HepG2 (cell line): ENCODE results near the gene NAP1L4. TPM values are rescaled to one million over a fixed set of nuclear protein-coding genes. Genes with fewer than 3 reads are reported as not detected.

Experiments
- polyA plus RNA-seq, 8 experiments: library from polyadenylated mRNA; depleted of rRNA in 3 of 8; stranded (reverse) in 7 of 8; unstranded in 1 of 8; fragments of >200 nt; fragmentation: Illumina TruSeq in 4 of 8; extraction: Trizol in 4 of 8; gene quantifications; 2 replicates each; pipeline versions ENCODE4 v1.2.1 to v1.2.3, GENCODE V29; 2011 to 2016; ENCODE audit warnings: low read depth in 4 of 8, missing spikeins in 1 of 8, mixed read lengths in 1 of 8; ENCODE audit not compliant: insufficient read depth in 1 of 8
- small RNA-seq, 3 experiments: library from RNA; depleted of rRNA; stranded (forward); fragments of <200 nt; gene quantifications; one replicate each; pipeline ENCODE3, GENCODE V24; 2012; ENCODE audit warnings: low read depth in 2 of 3, low replicate concordance in 1 of 3; ENCODE audit not compliant: insufficient read length in 3 of 3, insufficient read depth in 2 of 3
- total RNA-seq, 5 experiments: library from RNA; depleted of rRNA; stranded (reverse); fragments of >200 nt; fragmentation: Illumina TruSeq; extraction: Trizol; gene quantifications; 2 replicates each; pipeline ENCODE4 v1.2.3, GENCODE V29; 2016; ENCODE audit warnings: low read depth in 1 of 5

NAP1L4 gene
- total and polyA plus RNA-seq, 2 of the 13 experiments (the other 11 are each of a cell fraction or from before 2014, with no cell fraction given): 64.0 to 186 TPM

Small RNA genes lying within 50 kb of the gene (small RNA-seq; reads per million reads assigned to genes)
- 3.9 to 31.9 (median 11.1) reads per million in 3 experiments for gene SNORA54

Other genes starting within 250 kb of the NAP1L4 start
- not detected in 2 replicates for gene CDKN1C, start 106.6 kb downstream of the NAP1L4 start, total RNA-seq (2016; rRNA removed; fragmentation: Illumina TruSeq; extraction: Trizol)
- not detected in 2 replicates for gene CDKN1C, start 106.6 kb downstream of the NAP1L4 start, polyA plus RNA-seq (2011; rRNA removed)
- gene PHLDA2, start 62.9 kb downstream of the NAP1L4 start, total RNA-seq (2016; rRNA removed; fragmentation: Illumina TruSeq; extraction: Trizol): 0.36 and 0.55 TPM in 2 replicates
- 0.78 and 1.5 TPM in 2 replicates for gene PHLDA2, start 62.9 kb downstream of the NAP1L4 start, polyA plus RNA-seq (2011; rRNA removed)
- 32.1 and 33.8 TPM in 2 replicates for gene CARS1, start 65.1 kb upstream of the NAP1L4 start, total RNA-seq (2016; rRNA removed; fragmentation: Illumina TruSeq; extraction: Trizol)
- 47.0 and 51.1 TPM in 2 replicates for gene CARS1, start 65.1 kb upstream of the NAP1L4 start, polyA plus RNA-seq (2011; rRNA removed)
- not detected in 2 replicates for gene OSBPL5, start 173.0 kb upstream of the NAP1L4 start, total RNA-seq (2016; rRNA removed; fragmentation: Illumina TruSeq; extraction: Trizol)
- gene OSBPL5, start 173.0 kb upstream of the NAP1L4 start, polyA plus RNA-seq (2011; rRNA removed): not detected in 2 replicates
- not detected in 2 replicates for gene MRGPRG, start 226.5 kb upstream of the NAP1L4 start, total RNA-seq (2016; rRNA removed; fragmentation: Illumina TruSeq; extraction: Trizol)
- gene MRGPRG, start 226.5 kb upstream of the NAP1L4 start, polyA plus RNA-seq (2011; rRNA removed): not detected in 2 replicates
- not detected in 2 replicates for gene MRGPRE, start 240.1 kb upstream of the NAP1L4 start, total RNA-seq (2016; rRNA removed; fragmentation: Illumina TruSeq; extraction: Trizol)
- gene MRGPRE, start 240.1 kb upstream of the NAP1L4 start, polyA plus RNA-seq (2011; rRNA removed): not detected in 2 replicates